ENCODE measurements around the gene LRRC28.

Gene LRRC28

DNA sequence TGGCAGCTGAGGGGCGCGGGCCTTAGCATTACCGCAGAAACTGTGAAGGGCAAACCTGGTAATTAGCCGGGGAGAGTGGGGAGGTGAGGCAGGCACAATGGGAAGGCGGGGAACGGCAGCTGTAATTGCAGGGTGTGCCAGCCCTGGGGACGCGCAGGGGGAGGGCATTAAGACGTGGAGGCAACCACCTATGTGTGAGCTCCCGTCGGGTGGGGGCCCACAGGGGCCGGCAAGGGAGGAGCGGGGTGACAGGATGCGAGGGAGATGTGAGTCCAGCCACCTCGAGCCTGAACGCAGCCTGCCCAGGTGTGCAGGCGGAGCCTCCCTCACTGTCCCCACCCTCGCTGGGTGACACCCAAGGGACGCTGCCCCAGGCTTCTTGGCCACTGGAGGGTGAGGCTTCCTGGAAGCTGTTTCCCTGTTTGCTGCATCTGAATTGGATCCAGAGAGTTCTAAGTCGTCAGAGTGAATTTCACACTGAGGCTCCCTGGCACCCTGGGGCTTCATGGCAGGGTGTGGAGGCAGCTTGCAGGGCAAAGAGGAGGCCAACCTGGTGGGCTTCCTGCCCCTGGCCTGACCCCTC, 183.9 kb downstream of the LRRC28 start:
- no peak for DNase-seq (ENCODE audit: insufficient read length, low spot score)

DNA sequence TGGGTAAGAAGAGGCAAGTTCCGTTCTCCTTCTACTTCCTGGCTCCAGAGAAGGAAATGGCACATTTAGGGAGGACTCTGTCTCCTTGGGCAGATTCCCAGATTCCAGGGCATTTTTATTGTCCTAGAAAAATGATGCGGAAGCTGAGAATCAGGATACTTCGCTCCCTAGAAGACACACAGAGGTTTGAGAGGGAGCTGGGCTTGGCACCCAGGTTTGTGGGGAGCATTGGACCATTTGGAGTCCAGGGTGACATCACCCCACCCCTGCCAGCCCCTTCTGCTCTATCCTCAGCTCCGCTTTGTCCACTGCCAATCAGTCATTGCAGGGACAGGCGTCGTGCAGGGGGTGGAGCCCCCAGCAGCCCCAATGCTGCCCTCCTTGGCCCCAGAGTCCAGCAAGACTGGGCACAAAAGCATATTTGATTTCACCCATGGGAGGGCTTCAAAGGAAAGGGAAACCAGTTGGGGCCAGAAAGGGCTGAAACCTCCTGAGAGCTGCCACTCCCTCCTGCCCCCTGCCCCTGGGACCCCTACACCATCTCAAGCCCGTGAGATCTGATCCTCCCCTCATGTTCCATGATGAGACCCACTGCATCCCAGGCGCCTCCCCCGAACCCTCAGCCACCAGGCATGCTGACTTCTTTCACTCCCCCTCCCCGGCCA, 184.7 kb downstream of the LRRC28 start:
- TF ChIP-seq POLR2A (IDR thresholded peaks at IDR 0.05; ENCODE audit: low read depth, low read length), result no peak
- no peak for DNase-seq (ENCODE audit: insufficient read length, low spot score)
- no peak for FAIRE-seq

More for the DNA sequence above, 183.9 kb downstream of the LRRC28 start:
- TF ChIP-seq POLR2A (IDR thresholded peaks at IDR 0.05; ENCODE audit: low read depth, low read length), result no peak
- FAIRE-seq, result no peak

DNA sequence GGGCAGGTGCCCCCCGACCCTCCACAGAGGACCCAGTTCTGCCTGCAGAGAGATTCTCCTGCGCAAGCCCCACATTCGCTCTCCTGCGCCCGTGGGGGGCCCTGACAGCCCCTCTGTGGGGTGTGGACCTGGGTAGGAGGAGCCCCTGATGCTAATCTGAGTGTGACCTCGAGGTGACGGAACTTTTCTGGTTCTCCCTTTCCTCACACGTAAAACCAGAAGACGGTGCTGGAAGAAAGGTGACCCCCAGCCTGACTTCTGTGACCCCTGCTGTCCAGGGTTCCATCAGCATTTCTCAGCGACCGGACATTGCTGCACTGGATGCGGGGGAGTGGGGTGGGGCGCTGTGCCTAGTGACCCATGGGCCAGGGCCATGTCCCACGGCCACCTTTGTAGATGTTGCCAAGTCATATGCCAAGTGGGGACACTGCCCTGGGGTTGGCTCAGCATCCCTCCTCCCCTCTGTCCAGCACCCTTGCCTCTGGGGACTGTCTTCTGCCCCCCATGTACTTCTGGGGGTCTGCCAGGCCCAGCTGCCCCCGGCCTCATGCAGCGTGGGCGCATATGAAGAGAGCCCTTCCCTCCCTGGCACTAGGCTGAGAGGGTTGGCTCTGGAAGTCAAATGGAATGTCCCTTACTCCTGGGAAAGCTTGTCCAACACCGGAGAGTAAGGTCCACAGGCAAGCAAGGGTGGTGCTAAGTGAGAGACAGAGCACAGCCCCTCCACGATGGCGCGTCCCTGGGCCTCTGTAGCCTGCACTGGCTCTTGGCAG, 185.4 kb downstream of the LRRC28 start:
- DNase-seq (ENCODE audit: insufficient read length, low spot score) (no peak), FAIRE-seq (no peak)
- TF ChIP-seq POLR2A (IDR thresholded peaks at IDR 0.05; ENCODE audit: low read depth, low read length), result no peak

DNA sequence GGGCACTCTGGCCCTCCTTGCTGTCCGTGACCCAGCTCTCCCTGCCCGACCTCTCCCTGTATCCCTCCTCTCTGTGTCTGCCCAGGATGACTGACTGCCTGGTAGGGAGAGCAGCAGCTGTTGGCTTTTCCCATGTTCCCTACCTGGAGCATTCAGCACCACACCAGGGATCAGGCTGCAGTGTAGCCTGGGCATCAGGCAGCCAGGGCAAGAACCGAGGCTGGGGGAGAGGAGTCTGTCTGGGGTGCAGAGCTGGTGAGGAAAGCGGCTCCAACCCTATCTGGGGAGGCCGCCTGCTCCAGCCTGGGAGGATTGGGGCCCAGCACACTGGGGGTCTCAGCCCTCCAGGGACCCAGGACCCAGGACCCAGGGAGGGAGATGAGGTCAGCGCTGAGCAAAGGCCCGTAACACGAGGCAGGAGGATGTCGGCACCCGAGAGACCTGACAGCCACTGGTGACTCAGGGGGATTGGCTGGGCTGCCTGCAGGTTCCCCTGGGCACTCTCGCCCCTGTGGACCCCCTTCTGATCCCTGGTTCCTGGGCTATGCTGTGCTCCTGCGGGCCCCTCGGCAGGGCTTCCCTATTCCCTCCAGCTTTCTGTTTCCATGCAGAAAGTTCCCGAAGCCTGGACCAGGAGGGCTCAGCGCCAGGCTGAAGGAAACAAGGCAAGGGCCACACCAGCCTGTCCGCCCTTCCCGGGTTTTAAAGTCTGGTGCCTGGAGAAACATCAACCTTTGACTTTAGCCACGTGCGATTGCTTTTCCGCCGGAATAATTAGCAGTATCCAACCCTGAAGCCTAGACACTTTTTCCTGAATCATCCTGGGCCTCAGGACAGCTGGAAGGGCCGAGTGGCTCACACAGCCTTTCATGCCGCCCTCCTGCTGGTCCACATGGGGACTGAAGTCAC, 186.3 kb downstream of the LRRC28 start:
- FAIRE-seq (no peak), DNase-seq (ENCODE audit: insufficient read length, low spot score) (no peak)
- TF ChIP-seq POLR2A (IDR thresholded peaks at IDR 0.05; ENCODE audit: low read depth, low read length), result no peak

DNA sequence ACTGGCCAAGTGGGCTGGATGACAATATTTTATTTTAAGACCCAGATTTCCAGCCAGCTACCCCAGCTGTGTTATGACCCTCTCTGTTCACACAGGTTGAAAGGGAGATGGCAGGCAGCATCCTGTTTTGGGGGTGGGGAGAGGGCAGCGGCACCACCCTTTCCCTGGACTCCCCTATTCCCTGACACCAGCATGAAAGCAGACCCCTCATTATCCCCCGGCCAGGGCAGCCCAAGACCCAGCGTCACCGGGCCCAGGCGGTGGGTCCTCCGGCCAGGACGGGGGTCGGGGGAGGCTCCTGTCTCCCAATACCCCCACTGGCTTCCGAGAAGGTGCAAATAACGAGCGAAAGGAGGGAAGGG, 186.9 kb downstream of the LRRC28 start:
- no peak for TF ChIP-seq POLR2A (IDR thresholded peaks at IDR 0.05; ENCODE audit: low read depth, low read length)
- no peak for DNase-seq (ENCODE audit: insufficient read length, low spot score)
- FAIRE-seq, result no peak

DNA sequence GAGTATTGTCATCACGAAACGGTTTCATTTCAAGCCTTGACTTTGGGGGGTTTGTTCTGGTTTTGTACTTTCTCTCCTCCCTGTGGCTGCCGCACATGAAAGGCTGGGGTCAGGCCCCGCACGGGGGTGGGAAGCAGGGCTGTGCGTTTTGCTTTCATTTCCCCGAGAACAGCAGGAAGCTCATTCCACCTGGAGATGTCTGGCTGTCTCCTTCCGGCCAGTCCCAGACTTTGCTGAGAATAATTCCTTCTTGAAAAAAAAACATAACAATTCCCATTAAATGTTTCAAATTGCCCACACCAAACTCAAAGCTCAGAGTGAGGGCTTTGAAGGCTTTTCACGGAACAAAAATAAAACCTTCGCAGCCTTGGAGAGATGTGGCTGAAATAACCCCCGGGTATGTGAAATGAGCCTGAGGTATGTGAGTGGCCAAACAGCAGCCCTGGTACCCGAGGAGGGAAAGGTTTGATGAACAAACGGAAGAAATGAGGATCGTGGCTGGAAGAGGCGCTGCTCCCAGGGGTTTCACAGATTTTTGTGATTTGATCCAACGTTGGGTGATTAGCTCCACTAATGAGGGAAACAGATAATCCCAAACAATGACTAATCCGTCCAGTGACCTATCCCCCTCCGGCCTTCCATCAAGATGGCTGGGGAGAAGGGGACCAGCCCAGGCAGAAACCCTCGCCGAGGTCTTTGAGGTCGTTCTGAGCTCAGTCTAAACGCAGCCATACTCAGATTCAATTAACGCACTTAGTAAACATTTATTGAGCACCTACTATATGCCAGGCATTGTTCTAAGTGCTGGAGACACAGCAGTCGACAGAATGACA, 187.6 kb downstream of the LRRC28 start:
- TF ChIP-seq POLR2A (IDR thresholded peaks at IDR 0.05; ENCODE audit: low read depth, low read length), result no peak
- no peak for FAIRE-seq
- no peak for DNase-seq (ENCODE audit: insufficient read length, low spot score)

DNA sequence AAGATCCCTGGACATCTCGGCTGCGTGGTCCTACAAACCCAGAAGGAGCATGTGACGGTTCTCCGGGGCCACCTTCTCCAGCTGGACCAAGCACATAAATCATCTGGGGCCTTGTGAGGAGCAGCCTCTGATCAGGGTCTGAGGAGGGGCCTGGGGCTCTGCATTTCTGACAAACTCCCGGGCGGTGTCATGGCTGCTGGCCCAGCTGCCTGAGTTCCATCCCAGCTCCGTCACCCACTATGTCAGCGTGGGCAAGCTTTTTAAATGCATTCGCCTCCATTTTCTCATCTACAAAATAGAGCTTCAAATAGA, 188.2 kb downstream of the LRRC28 start:
- FAIRE-seq, result no peak
- TF ChIP-seq POLR2A (IDR thresholded peaks at IDR 0.05; ENCODE audit: low read depth, low read length), result no peak
- no peak for DNase-seq (ENCODE audit: insufficient read length, low spot score)

DNA sequence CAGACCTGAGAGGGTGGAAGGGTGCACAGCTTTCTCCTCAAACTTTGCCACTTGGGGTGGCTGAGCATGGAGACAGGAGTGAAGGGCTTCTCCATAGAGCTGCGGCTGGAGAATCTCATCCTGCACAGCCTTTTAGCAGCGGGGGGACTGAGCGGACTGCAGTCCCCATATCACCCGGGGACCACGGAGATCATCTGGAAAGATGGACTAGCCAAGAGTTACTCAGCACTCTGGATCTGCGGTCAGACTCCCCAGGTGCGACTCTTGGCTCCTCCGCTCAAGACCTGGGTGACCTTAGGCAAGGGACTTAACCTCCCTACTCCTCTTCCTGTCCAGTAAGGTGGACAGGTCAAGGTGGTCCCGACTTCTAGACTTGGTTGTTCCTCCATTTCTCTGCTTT, 188.7 kb downstream of the LRRC28 start:
- no peak for DNase-seq (ENCODE audit: insufficient read length, low spot score)
- no peak for FAIRE-seq
- no peak for TF ChIP-seq POLR2A (IDR thresholded peaks at IDR 0.05; ENCODE audit: low read depth, low read length)

All from H54 (cell line).